Measurements from ENCODE around the gene CACNA2D4.

- TF ChIP-seq, protein P1, sequence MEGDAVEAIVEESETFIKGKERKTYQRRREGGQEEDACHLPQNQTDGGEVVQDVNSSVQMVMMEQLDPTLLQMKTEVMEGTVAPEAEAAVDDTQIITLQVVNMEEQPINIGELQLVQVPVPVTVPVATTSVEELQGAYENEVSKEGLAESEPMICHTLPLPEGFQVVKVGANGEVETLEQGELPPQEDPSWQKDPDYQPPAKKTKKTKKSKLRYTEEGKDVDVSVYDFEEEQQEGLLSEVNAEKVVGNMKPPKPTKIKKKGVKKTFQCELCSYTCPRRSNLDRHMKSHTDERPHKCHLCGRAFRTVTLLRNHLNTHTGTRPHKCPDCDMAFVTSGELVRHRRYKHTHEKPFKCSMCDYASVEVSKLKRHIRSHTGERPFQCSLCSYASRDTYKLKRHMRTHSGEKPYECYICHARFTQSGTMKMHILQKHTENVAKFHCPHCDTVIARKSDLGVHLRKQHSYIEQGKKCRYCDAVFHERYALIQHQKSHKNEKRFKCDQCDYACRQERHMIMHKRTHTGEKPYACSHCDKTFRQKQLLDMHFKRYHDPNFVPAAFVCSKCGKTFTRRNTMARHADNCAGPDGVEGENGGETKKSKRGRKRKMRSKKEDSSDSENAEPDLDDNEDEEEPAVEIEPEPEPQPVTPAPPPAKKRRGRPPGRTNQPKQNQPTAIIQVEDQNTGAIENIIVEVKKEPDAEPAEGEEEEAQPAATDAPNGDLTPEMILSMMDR (IDR thresholded peaks at IDR 0.05 in 2 of 3, conservative IDR thresholded peaks at IDR 0.05 in 1 of 3; ENCODE audit: borderline replicate concordance in 1 of 3, insufficient read depth in 1 of 3, low read depth in 2 of 3, low read length in 2 of 3) = no peak
- no peak for TF ChIP-seq RAD21 (IDR thresholded peaks at IDR 0.05; ENCODE audit: low read depth)
- TF ChIP-seq EZH2phosphoT487 (IDR thresholded peaks at IDR 0.05; ENCODE audit: borderline replicate concordance) = no peak
- no peak for TF ChIP-seq EZH2 (IDR thresholded peaks at IDR 0.05)
- no peak for TF ChIP-seq POLR2A (IDR thresholded peaks at IDR 0.05; ENCODE audit: borderline replicate concordance, extremely low read depth, insufficient read depth, insufficient read length)
- TF ChIP-seq JUND (IDR thresholded peaks at IDR 0.05) = no peak
- TF ChIP-seq, protein P2, sequence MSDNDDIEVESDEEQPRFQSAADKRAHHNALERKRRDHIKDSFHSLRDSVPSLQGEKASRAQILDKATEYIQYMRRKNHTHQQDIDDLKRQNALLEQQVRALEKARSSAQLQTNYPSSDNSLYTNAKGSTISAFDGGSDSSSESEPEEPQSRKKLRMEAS (IDR thresholded peaks at IDR 0.05) = no peak
- no peak for TF ChIP-seq POLR2AphosphoS5 (IDR thresholded peaks at IDR 0.05; ENCODE audit: low read depth, low read length)
- no peak for TF ChIP-seq SP1 (IDR thresholded peaks at IDR 0.05; ENCODE audit: low read depth)
- TF ChIP-seq SIN3A (IDR thresholded peaks at IDR 0.05; ENCODE audit: low read depth) = no peak
- TF ChIP-seq YY1 (IDR thresholded peaks at IDR 0.05; ENCODE audit: extremely low read depth, insufficient replicate concordance, low read depth, low read length) = no peak
- no peak for TF ChIP-seq CEBPB (IDR thresholded peaks at IDR 0.05; ENCODE audit: low read depth)
These were observed 21.5 kb downstream of the CACNA2D4 start for GRCh38 chr12:1896964-1897363.
